ENCODE results near the gene YEATS2.

DNA sequence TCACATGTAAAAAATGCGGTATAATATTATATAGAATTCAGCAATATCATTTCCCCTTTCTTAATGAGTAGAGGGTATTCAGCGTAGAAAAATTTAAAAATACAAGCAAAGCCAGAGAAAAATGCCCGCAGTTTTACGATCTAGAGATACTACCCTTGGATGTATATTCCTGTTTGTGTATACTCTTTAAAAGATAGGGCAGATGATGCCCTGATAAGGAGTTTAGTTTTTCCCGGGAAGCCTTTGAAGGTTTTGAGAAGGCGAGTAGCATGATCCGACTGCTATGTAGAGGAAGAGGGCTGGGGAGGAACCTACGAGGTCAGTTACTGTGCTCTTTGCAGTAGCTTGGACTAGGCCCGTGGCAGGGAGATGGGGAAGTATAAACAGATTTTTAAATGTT, 1.2 kb downstream of the YEATS2 start:
- TF ChIP-seq CTCF (conservative IDR thresholded peaks at IDR 0.05; ENCODE audit: low read depth in 2 of 2) (no peak), POLR2AphosphoS5 (IDR thresholded peaks at IDR 0.05; ENCODE audit: low read depth) (no peak), ZNF331 (CRISPR knock-in tag; IDR thresholded peaks at IDR 0.05; ENCODE audit: low read depth) (no peak), EZH2 (IDR thresholded peaks at IDR 0.05; ENCODE audit: low read depth, unreplicated experiment) (no peak), EZH2phosphoT487 (IDR thresholded peaks at IDR 0.05; ENCODE audit: unreplicated experiment) (no peak), NANOG (IDR thresholded peaks at IDR 0.05; ENCODE audit: borderline replicate concordance) (no peak)
- TF ChIP-seq, protein P1, sequence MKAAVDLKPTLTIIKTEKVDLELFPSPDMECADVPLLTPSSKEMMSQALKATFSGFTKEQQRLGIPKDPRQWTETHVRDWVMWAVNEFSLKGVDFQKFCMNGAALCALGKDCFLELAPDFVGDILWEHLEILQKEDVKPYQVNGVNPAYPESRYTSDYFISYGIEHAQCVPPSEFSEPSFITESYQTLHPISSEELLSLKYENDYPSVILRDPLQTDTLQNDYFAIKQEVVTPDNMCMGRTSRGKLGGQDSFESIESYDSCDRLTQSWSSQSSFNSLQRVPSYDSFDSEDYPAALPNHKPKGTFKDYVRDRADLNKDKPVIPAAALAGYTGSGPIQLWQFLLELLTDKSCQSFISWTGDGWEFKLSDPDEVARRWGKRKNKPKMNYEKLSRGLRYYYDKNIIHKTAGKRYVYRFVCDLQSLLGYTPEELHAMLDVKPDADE (IDR thresholded peaks at IDR 0.05): no peak

Measured in GM23338 (cell line).